NCI-H2029 treated with DMSO at 0.1 percent for 48 hours (cell line): ENCODE data around the gene TRIM33.
"Not testable (repeated sequence)": the region's sequence is repeated elsewhere in the genome, so short reads cannot be mapped to it uniquely, and the experiment has no call there.

Source experiments
- DNase-seq: peaks from one replicate; lab custom pipeline; 2025; lab: John Stamatoyannopoulos, UW

The TRIM33 gene

DNA sequence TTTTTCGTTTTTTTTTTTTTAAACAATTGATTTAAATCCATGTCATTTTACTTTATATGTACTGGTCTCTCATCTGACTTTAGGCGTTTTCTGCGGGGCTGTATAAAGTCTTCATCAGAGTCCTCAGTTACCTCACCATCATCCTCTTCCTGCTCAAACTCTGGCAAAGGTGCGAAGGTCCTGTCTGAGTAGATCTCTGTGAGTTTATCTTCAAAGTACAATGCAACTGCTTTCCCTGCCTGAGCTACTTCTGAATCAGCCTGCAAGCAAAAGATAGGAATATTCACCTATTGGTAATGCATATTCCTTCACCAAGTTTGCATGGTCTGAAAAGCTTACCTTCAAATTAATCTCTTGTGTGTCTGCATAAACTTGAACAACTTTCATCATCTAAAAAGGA lies 113.4 kb downstream of the TRIM33 start:
- no peak for DNase-seq

DNA sequence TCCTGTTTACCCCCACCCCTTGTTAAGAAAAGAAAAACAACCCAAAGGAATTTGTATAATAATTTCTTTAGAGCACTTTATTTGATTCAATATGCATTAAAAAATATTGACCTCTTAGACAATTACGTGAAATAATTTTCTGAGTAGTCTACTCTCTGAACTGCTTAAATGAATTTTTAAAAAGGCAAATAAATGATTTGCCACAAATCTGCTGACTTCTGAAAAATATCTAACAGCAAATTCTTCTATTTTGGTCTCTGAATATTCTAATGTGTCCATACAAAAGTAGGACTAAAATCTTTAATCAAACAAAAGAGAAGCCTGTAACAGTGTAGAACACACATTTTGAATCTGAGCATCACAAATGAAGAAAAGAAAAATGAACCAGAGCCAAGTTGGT lies 115.1 kb downstream of the TRIM33 start:
- no peak for DNase-seq

DNA sequence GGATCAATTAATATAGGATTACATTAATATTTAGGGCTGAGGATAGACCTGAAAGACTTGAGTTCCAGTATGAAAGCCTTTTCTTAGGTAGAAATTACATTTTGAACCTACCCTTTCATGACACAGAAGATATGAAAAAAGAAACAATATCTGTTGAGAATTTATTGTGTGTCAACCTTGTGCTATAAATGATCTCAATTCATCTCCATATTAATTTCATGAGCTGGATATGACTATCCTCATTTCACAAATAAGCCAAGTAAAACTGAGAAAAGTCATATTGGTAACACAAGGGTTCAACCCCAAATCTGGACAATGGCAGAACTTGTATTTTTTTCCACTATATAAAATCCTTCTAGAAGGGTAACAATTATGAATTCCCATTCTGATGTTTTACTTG lies 120.0 kb downstream of the TRIM33 start:
- no peak for DNase-seq

DNA sequence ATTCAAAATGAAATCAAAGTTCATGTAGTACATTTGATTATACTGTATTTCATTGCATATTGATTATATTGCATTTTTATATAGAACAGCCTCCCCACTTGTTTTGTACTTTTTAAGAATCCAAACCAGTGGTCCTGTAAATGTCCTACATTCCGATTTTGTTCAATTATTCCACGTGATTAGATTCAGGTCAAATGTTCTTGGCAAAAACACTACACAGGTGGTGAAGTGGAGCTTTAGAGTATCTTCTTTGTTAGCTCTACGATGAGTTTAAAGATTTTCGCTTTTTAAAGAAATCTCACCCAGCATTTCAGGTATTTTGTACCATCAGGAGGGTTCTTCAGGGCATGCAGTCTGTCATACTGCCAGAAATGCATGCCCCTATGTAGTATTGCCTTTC lies 120.6 kb downstream of the TRIM33 start:
- DNase-seq: no peak

DNA sequence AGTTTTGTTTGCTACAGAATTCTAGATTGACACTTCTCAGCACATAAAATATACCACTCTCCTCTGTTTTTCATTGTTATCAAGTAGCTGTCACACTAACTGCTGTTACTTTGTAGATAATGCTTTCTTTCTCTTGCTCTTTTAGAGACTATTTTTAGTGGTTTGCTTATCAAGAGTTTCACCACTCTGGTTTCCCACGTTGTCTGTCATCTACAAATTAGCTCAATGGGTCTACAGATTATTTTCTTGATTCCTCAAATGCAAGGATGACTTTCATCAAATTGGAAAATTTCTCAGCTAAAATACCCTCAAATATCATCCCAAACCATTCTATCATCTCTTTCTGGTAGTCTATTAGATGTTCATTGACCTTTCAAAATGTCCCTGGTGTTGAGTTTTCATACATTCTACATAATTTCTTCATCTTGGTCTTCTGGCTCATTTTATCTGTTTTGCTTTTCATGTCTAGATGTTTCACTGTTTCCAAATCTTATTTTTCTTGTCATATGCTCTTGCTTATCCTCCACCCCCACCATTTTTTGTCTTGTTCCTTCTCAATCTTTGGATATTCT lies 122.5 kb downstream of the TRIM33 start:
- DNase-seq: no peak

DNA sequence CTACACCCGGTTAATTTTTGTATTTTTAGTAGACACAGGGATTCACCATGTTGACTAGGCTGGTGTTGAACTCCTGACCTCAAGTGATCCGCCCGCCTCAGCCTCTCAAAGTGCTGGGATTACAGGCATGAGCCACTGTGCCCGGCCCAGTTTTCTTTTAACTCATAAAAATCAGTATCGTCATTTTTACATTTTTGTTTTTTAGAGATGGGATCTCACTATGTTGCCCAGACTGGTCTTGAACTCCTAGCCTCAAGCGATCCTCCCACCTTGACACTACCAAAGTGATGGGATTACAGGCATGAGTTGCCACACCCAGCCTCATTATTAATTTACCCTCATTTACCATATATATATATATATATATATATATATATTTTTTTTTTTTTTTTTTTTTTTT lies 123.4 kb downstream of the TRIM33 start:
- DNase-seq: not testable (repeated sequence)

DNA sequence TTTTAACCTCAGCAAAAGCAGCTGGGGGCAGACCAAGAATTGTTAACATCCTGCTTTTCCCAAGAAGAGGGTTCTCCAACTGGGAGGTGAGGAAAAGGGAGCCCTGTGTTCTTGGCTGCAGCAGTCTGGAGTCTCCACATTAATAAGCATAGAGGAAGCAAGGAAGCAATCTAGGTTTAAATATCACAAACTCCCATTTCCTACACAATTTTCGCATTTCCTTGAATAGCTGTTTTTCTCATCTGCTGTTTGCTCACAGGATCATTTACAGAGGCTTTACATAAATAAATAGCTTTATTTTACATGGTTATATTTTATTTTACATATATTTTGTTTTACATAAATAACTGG lies 124.0 kb downstream of the TRIM33 start:
- no peak for DNase-seq

DNA sequence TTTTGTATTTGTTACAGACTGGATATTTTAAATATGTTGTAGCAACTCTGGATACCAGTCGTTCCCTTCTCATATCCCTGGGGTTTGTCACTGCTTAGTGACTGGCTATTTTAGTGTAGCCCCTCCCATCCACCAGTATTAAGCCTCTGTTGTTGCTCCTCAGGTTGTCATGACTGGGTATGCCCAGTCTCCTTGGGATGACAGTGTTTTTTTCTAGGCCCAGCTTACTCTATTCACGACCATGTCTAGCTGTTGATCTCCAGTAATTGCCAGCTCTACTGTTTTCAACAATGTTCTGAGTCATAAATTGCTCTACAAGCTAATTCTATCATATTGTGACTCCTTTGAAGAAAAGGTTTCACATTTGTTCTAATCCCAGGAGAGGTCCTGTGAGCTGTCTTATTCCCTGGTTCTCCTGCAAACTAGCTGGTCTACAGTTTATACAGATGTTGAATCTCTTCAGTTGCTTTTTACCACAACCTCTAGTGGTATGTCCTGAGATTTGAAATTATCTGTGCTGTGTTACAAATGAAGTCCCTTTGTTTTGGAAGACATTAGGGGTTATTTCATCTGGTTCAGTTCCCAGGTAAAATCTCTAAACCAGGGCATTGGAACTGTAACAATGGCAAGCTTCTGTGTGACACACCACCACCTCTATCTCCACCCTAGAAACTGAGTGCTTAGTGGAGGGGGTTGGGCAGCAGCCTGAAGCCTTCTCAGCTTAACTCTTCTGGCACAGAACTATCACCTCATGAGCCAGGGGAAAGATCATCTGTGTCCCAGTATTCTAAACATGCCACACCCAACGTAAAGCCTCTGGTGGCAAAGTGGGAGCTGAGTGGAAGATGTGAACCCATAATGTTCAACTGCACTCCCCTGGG lies 124.6 kb downstream of the TRIM33 start:
- no peak for DNase-seq

DNA sequence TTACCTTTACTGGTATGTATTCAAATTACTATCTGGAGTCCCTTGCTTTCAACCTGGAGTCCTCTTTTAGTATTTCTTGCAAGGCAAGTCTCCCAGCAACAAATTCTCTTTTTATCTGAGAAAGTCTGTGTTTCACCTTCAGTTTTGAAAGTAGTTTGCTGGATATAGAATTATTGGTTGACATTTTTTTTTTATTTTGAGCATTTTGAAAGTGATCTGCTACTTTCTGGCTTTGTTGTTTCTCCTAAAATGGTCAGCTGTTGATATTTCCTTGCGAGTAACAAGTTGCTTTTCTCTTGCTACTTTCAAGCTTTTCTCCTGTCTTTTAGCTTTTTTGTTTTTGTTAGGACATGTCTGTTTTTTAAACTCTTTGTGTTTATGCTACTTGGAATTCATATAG lies 126.1 kb downstream of the TRIM33 start:
- DNase-seq: no peak

DNA sequence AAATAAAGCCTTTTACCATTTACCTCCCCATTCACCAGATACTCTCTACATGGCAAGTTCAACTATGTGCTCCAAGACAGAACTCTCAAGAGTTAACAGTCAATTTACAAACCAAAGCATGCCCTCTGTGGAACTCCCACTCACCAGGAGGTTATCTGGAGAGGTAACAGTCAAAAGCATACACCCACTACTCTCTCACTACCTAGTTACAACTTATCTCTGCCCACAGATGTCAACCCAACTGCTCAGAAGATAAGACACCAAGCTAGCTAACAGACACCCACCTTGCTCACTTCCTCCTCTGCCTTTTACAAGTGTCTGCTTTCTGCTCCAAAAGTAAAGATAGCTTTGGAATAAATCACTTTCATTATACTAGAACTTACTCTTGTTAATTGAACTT lies 131.0 kb downstream of the TRIM33 start:
- DNase-seq: no peak

DNA sequence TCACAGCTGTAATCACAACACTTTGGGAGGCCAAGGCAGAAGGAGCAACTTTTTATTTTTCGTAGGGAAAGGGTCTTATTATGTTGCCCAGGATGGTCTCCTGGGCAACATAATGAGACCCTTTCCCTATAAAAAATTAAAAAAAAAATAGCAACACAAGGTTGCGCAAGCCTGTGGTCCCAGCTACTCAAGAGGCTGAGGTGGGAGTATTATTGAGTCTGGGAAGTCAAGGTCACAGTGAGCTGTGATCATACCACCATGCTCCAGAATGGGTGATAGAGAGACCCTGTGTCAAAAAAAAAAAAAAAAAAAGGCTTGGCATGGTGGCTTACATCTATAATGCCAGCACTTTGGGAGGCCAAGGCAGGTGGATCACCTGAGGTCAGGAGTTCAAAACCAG lies 131.6 kb downstream of the TRIM33 start:
- no peak for DNase-seq

DNA sequence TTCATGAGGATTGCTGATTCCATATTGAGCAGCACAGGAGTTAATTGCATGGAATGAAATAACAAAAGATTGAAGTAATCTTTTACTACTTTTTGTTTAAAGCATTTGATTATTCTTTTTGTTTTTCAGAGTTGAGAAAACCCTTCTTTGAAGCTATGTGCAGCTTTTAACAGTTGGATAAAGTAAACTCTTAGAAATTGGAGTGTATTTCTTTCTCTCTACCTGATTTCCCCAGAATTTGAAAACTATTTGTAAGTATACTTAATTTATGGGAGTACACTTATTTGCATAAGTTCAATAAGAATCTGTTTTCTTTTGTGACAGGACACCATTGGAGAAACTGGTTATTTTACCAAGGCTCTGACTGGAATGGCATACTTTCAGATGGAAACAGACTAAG lies 133.6 kb downstream of the TRIM33 start:
- no peak for DNase-seq

DNA sequence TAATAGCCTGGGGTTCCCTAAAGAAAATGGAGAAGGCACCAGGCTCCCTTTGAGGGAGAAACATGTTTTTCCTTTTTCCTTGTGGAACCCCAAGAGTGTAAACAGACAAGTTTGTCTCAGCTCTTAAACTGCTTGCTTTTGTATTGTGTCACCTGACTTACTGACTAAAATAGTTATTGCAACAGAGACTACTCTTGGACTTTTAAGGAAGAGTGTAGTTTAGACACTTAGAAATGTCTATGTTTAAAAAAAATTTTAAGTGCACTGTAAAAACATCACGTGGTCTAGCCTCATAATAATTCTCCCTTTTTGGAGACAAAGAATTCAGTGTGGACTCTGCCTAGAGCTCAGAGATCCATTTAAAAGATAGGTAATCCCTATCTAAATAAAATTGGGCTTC lies 141.1 kb downstream of the TRIM33 start:
- no peak for DNase-seq

DNA sequence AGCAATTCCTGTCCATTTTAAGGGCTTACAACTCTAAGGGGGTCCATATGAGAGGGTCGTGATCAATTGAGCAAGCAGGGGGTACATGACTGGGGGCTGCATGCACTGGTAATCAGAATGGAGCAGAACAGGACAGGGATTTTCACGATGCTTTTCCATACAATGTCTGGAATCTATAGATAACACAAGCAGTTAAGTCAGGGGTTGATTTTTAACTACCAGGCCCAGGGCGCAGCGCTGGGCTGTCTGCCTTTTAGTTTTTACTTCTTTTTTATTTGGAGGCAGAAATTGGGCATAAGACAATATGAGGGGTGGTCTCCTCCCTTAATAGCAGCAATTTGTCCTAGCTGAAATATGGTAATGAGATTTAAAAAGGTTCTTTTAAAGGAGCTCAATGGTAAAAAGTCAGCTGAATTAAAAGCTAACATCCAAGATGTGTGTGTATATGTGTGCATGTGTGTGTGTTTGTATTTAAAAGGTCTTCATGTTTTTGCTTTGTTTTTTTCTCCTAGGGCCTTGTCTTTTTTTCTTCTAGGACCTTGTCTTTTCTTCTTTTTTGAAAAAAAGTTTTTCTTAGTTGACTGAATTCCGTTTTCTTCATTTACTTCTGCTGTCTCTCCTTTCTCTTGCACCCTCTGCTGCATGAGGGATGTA lies 141.6 kb downstream of the TRIM33 start:
- not testable (repeated sequence) for DNase-seq

DNA sequence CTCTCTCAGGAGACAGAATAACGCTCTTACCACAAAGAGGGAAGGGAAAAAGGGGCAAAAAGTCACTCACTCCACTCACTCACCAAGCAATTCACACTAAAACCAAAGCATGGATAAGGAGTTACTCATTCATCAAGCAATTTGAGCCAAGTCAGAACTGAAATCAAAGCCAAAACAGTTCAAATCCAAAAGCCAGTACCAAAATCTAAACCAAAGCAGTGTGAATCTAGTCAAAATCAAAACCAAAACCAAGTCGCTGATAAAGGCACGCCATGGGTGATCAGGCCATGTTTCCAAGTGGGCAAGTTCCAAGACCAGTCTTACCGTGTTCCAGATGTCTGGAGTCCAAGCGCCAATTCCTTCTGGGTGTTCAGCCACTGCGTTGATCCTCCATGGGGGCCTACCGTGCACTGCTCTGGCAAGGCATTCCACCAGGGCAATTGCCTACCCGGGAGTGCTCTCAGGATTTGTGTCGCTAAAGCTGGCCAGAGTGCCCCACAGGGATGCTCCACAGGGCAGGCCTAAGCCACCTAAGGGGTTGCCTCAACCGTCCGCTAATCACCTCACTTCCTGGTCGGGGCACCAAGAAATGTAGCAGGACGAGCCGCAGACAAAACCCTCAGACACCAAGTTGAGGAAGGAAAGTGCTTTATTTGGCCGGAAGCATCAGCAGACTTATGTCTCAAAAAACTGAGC lies 142.3 kb downstream of the TRIM33 start:
- DNase-seq: no peak

DNA sequence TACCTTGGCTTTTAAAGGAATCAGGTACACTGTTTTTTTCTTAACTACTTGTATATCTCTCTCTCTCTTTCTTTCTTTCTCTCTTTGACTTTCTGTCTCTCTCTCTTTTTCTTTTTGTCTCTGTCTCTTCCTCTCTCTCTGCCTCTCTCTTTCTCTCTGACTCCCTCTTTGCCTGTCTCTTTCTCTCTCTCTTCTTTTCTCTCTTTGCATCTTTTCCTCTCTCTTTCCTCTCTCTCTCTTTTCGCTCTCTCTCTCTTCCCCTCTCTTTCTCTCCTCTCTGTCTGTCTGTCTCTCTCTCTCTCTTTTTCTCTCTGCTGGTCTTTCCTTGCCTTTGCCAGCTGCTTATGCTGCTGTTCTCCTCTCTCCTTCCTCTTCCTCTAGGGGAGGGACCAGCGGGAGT lies 143.2 kb downstream of the TRIM33 start:
- no peak for DNase-seq

DNA sequence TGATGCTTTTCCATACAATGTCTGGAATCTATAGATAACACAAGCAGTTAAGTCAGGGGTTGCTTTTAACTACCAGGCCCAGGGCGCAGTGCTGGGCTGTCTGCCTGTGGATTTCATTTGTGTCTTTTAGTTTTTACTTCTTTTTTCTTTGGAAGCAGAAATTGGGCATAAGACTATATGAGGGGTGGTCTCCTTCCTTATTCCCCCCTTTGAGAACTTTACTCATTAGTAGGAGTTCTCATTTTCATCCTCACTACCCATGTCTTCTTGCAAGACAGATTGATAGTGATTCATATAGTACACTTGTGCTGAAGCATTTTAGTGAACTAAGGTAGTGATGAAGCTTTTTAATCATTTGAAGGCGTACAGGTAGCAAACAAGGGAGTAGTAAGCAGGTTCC lies 147.8 kb downstream of the TRIM33 start:
- not testable (repeated sequence) for DNase-seq

DNA sequence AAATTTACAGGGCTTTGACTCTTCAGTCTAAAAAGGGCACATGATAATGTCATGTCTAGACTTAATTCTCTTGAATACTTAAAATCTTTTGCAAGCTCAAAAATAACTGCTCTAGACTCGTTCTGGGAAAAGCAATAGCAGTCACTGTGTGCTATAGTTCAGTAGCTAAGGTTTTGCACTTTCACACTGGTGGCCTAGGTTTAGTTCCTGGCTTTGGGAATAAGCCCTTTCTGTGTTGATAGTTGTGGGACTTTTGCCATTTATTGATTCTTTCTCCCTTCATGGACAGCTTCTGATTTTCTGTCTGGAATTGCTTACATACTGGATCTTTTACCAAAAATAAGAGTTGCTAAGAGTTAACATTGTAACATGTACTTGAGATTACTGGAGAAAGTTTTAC lies 151.2 kb downstream of the TRIM33 start:
- no peak for DNase-seq

DNA sequence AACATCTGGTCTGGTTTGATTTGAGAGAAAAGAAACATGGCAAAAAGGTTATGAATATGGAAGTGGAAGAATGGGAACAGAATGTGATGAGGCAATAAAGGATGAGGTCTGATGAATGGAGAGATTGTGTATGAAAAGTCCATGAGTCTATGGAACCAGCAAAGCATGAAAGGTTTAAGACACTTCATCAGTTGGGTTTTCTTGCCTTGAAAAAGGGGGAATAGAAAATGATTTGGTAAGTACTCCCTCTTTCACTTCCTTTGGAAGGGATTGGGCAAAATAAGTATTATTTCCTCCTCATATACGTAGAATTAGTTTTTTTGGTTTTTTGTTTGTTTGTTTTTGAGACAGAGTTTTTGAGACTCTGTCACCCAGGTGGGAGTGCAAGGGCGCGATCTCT lies 155.8 kb downstream of the TRIM33 start:
- no peak for DNase-seq

DNA sequence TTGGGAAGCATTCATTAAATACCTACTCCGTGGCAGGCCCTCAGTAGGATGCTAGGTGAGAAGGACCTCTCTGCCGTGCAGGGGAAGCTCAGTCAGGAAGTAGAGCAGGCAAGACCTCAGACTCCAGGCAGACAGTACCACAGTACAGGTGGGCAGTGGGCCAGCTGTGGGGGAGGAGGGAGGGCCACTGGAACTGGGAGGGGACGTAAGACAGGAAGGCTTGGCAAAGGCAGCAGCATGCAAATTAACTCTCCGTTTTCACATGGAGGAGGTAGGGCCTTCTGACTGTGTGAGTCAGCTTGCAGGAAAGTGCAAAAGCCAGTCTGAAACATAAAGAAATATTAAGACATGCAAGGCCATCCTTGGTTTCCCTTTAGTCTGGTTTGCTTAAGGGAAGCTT lies 157.7 kb downstream of the TRIM33 start:
- DNase-seq: peak; percentile 47

DNA sequence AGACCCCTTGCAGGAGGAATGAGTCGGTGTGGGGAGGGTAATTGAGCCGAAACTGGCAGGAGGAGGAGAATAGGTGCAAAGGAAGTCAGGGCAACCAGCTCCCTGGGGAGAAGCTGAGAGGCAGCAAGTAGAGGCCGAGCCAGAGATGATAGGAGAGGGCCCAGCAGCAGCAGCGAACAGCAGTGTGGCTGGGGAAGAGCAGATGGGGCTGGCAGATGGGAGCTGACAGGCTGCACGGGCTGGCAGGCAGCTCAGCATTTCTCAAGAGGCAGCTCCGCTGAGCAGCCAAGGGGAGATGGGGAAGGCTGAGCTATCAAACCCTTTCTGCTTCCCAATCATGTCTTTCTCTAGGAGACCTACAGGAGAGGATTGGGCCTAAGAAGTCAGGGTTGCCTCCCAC lies 158.2 kb downstream of the TRIM33 start:
- DNase-seq: no peak

DNA sequence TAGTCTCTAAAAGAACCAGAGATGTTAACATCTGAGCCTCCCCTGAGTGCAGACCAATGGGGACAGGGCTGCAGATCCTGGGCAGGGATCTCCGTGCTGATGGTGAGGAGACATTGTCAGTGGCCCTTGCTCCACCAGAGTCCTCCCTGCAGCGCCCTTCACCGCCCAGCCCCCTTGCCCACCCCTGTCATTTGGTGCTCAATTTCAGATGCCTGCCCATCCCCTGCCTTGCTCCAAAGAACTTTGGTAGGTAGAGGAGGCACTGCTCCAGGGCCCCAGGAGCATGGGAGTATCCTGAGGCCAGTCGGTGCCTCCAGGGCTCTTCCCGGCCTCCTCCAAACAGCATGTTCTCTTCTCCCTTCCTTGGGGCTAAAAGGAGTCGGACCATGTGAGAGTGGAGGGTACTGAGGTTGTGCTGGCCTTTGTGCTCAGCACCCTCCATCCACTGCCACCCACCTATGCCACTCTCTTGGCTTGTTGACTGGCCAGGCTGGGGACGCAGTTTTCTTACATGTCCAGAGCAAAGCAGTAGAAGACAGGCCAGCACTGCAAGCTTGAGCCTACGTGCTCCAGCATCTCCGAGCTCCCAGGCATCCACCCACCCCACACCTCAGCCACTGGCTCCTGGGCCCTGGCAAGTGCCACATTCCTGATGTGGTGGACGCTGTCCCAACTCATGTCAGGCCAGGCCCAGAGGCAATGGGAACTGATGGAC lies 160.1 kb downstream of the TRIM33 start:
- no peak for DNase-seq
